GM12878 (cell line): ENCODE measurements around the gene LAMC3. TPM values are rescaled to one million over a fixed set of nuclear protein-coding genes. Genes with fewer than 3 reads are reported as not detected.

Source experiments
- ATAC-seq: fragments of 200-7000 bp; cut with Tn5 transposase; 3 replicates; pipeline ENCODE4 v1.9.1; 2020; ENCODE audit warnings: mild to moderate bottlenecking, moderate library complexity
- BruUV-seq: library from RNA; stranded (reverse); fragments of 400-500 nt; replicated peaks from 2 replicates; lab custom pipeline; 2021; lab: Mats Ljungman, UMichigan
- CTCF ChIA-PET: fragments of 300-600 bp; sonication (Branson Sonifier 250); formaldehyde crosslinking; extraction: SDS; loops from one replicate; lab custom pipeline; 2021; ENCODE audit warnings: inconsistent platforms; lab: Yijun Ruan, JAX
- POLR2A ChIA-PET: fragments of 350-600 bp; formaldehyde crosslinking; extraction: SDS; loops from one replicate; lab custom pipeline; 2021; ENCODE audit warnings: inconsistent platforms; lab: Charles Lee
- RAD21 ChIA-PET: fragments of 300-600 bp; sonication (Branson Sonifier 250); formaldehyde crosslinking; loops from one replicate; lab custom pipeline; 2023; ENCODE audit warnings: antibody characterized with exemption; ENCODE audit not compliant: unreplicated experiment; lab: Charles Lee
- SMC1A ChIA-PET: fragments of 300-600 bp; sonication (Branson Sonifier 250); formaldehyde crosslinking; loops from one replicate; lab custom pipeline; 2023; ENCODE audit not compliant: unreplicated experiment, uncharacterized antibody; lab: Charles Lee
- DNase-seq: peaks from one replicate; pipeline ENCODE4 v3.0.0-alpha.2; 2011; ENCODE audit warnings: low read depth, low spot score
- FAIRE-seq: peaks from 3 replicates; lab custom pipeline; 2011; peaks lifted over from hg19 to GRCh38; lab: Jason Lieb, UNC
- H2AFZ ChIP-seq: 2 replicates; pipeline ENCODE4 v1.6.0; 2011; ENCODE audit warnings: low read depth, low read length, control low read depth; ENCODE audit not compliant: control insufficient read depth
- H3K27ac ChIP-seq: 2 replicates; pipeline ENCODE4 v1.5.1; 2011; ENCODE audit warnings: control low read depth; ENCODE audit not compliant: control insufficient read depth, insufficient read depth
- H3K27me3 ChIP-seq, 2 experiments: replicated peaks in 1 of 2; 2 replicates each; pipeline versions ENCODE4 v1.6.0 to v1.6.1; 2011; ENCODE audit warnings: low read length in 1 of 2; ENCODE audit not compliant: control insufficient read depth in 2 of 2, insufficient read depth in 2 of 2
- H3K36me3 ChIP-seq, 2 experiments: 2 replicates each; pipeline ENCODE4 v1.5.1; 2011; ENCODE audit warnings: low read length in 1 of 2; ENCODE audit not compliant: control insufficient read depth in 2 of 2, insufficient read depth in 2 of 2
- H3K4me1 ChIP-seq: 2 replicates; pipeline ENCODE4 v1.6.1; 2011; ENCODE audit warnings: mild to moderate bottlenecking, low read length, moderate library complexity, mixed read lengths; ENCODE audit not compliant: control insufficient read depth, insufficient read depth
- H3K4me2 ChIP-seq: 2 replicates; pipeline ENCODE4 v1.6.0; 2011; ENCODE audit warnings: control low read depth; ENCODE audit not compliant: control insufficient read depth, insufficient read depth
- H3K4me3 ChIP-seq: fragments of 200-600 bp; sonication (generic); 2 replicates; pipeline ENCODE4 v1.5.1; 2016
- H3K79me2 ChIP-seq: 2 replicates; pipeline ENCODE4 v1.6.0; 2011; ENCODE audit warnings: low read length; ENCODE audit not compliant: control insufficient read depth, insufficient read depth
- H3K9ac ChIP-seq: 2 replicates; pipeline ENCODE4 v1.8.0; 2011; ENCODE audit warnings: low read length, control low read depth, mixed read lengths; ENCODE audit not compliant: control insufficient read depth, insufficient read depth
- H3K9me3 ChIP-seq: replicated peaks from 3 replicates; pipeline ENCODE4 v1.5.1; 2011; ENCODE audit warnings: mild to moderate bottlenecking, low read length; ENCODE audit not compliant: control insufficient read depth, insufficient read depth
- H4K20me1 ChIP-seq: 2 replicates; pipeline ENCODE4 v1.6.0; 2011; ENCODE audit not compliant: control insufficient read depth, insufficient read depth
- BMI1 ChIP-seq: fragments of 450-650 bp; IDR thresholded peaks from 2 replicates; pipeline ENCODE4 v1.6.1; 2016; ENCODE audit warnings: mild to moderate bottlenecking, moderate library complexity, borderline replicate concordance
- EED ChIP-seq: sonication (generic); IDR thresholded peaks from 2 replicates; pipeline ENCODE4 v1.6.1; 2016; ENCODE audit warnings: antibody characterized with exemption, low read depth
- ETV6 ChIP-seq, 2 experiments: fragments of 450-650 bp in 1 of 2; IDR thresholded peaks in 1 of 2; conservative IDR thresholded peaks in 1 of 2; 2 replicates each; pipeline ENCODE4 v1.6.1; 2014; ENCODE audit warnings: antibody characterized with exemption in 1 of 2, borderline replicate concordance in 1 of 2, low read depth in 1 of 2, mild to moderate bottlenecking in 1 of 2, moderate library complexity in 1 of 2
- MAX ChIP-seq: IDR thresholded peaks from 2 replicates; pipeline ENCODE4 v1.6.1; 2012; ENCODE audit warnings: low read depth, low read length, improper control_type of control experiment
- MTA2 ChIP-seq: fragments of 450-650 bp; IDR thresholded peaks from 2 replicates; pipeline ENCODE4 v1.6.1; 2016; ENCODE audit warnings: low read depth, mild to moderate bottlenecking, moderate library complexity
- NRF1 ChIP-seq: conservative IDR thresholded peaks from 2 replicates; pipeline ENCODE4 v1.6.1; 2011; ENCODE audit warnings: mild to moderate bottlenecking, low read depth, low read length, improper control_type of control experiment
- PKNOX1 ChIP-seq: fragments of 450-650 bp; IDR thresholded peaks from 2 replicates; pipeline ENCODE4 v1.6.1; 2016; ENCODE audit warnings: mild to moderate bottlenecking
- RB1 ChIP-seq: fragments of 450-650 bp; formaldehyde crosslinking; IDR thresholded peaks from 2 replicates; pipeline ENCODE4 v1.6.1; 2017; ENCODE audit warnings: mild to moderate bottlenecking, borderline replicate concordance
- SMAD1 ChIP-seq: fragments of 450-650 bp; IDR thresholded peaks from 2 replicates; pipeline ENCODE4 v1.6.1; 2018; ENCODE audit warnings: mild to moderate bottlenecking, low read depth; ENCODE audit not compliant: partially characterized antibody
- TCF3 ChIP-seq: IDR thresholded peaks from 2 replicates; pipeline ENCODE4 v1.6.1; 2012; ENCODE audit warnings: low read depth, mild to moderate bottlenecking, low read length, borderline replicate concordance; ENCODE audit not compliant: insufficient read depth
- ZNF384 ChIP-seq: IDR thresholded peaks from 2 replicates; pipeline ENCODE4 v1.6.1; 2012; ENCODE audit warnings: low read depth, mild to moderate bottlenecking, low read length, improper control_type of control experiment, borderline replicate concordance
- ZNF687 ChIP-seq: fragments of 450-650 bp; IDR thresholded peaks from 2 replicates; pipeline ENCODE4 v1.6.1; 2017; ENCODE audit warnings: mild to moderate bottlenecking, moderate library complexity
- ZSCAN29 ChIP-seq: fragments of 450-650 bp; IDR thresholded peaks from 2 replicates; pipeline ENCODE4 v1.6.1; 2017; ENCODE audit warnings: mild to moderate bottlenecking, moderate library complexity
- WGBS: methylation state at CpG from one replicate; pipeline ENCODE4 v1.1.6; 2016; ENCODE audit warnings: low lambda C conversion rate; ENCODE audit not compliant: insufficient replicate concordance, insufficient coverage; ENCODE audit errors: missing lambda C conversion rate; 5-methylcytosine and 5-hydroxymethylcytosine counted together
- in situ Hi-C: fragments of 300-500 bp; cut with MboI; formaldehyde crosslinking; loops from 9 replicates; pipeline ENCODE4 v1.14.3; 2018; ENCODE audit warnings: mixed read lengths
- intact Hi-C: fragments of 100-400 bp; cut with micrococcal nuclease; formaldehyde crosslinking; loops from one replicate; pipeline ENCODE4 v1.14.2; 2022; ENCODE audit not compliant: unreplicated experiment
- polyA plus RNA-seq, 11 experiments: library from polyadenylated mRNA; depleted of rRNA in 4 of 11; unstranded in 6 of 11; stranded (reverse) in 5 of 11; fragments of >200 nt; fragmentation: Nextera tagmentation in 4 of 11; fragmentation: Illumina TruSeq in 1 of 11; extraction: Ambion mirVana in 4 of 11; extraction: Trizol in 1 of 11; gene quantifications; 1 replicate in 1 of 11; 2 replicates in 10 of 11; pipeline versions ENCODE4 v1.2.1 to v1.2.3, GENCODE V29; 2011 to 2016; ENCODE audit warnings: inconsistent platforms in 2 of 11, missing spikeins in 2 of 11, low read depth in 1 of 11
- total RNA-seq, 4 experiments: library from RNA; depleted of rRNA in 3 of 4; stranded (reverse); fragments of >200 nt in 3 of 4; fragmentation: Illumina TruSeq in 1 of 4; extraction: Trizol in 1 of 4; gene quantifications; 2 replicates each; pipeline versions ENCODE4 v1.2.1 to v1.2.3, GENCODE V29; 2013 to 2021

Gene LAMC3
- total and polyA plus RNA-seq, 10 of the 15 experiments (the other 5 are each of a cell fraction or from before 2014, with no cell fraction given), result under 0.01 to 0.08 TPM; not detected in 8

GRCh38 chr9:131020862-131021261 lies 11.9 kb downstream of the LAMC3 start:
- TF ChIP-seq ZNF687, result no peak
- Histone ChIP-seq H2AFZ (no peak overlapping the region), H4K20me1 (no peaks in the 10 kb centered on the region), H3K36me3 (no peaks in the 10 kb centered on the region), H3K4me2 (no peak overlapping the region), H3K4me3 (no peak overlapping the region), H3K27me3 (peaks cover 0 to 2% of the 10 kb centered on the region in 2 experiments; a peak in 1 of 4 replicates), H3K9me3 (no peaks in the 10 kb centered on the region), H3K9ac (no peak overlapping the region), H3K79me2 (no peaks in the 10 kb centered on the region), H3K27ac (no peak overlapping the region), H3K4me1 (no peaks in the 10 kb centered on the region)
- WGBS, result 40% methylated on average over 7 of the region's 7 CpGs
- FAIRE-seq (no peak), ATAC-seq (no peak), DNase-seq (no peak)
- BruUV-seq, result no TSS peak
- intact Hi-C loops, result no loop called here
- in situ Hi-C loops, result no loop called here
- ChIA-PET POLR2A (no interaction called here), SMC1A (no interaction called here), RAD21 (no interaction called here), CTCF (interaction anchor here (1.0 kb wide), 1 partner anchor 22 kb away, joined by 3 read pairs; no protein-coding TSS in a partner anchor)

GRCh38 chr9:131021785-131022184 lies 12.8 kb downstream of the LAMC3 start:
- ATAC-seq (no peak), FAIRE-seq (no peak), DNase-seq (no peak)
- no TSS peak for BruUV-seq
- in situ Hi-C loops, result no loop called here
- H3K27ac ChIP-seq, result no peak overlapping the region
- intact Hi-C loops, result no loop called here
- no peak overlapping the region for H2AFZ ChIP-seq
- no peaks in the 10 kb centered on the region for H3K79me2 ChIP-seq
- H3K4me1 ChIP-seq, result no peaks in the 10 kb centered on the region
- ChIA-PET RAD21 (no interaction called here), SMC1A (no interaction called here), POLR2A (no interaction called here), CTCF (no interaction called here)
- 36% methylated on average over 7 of the region's 7 CpGs for WGBS
- H3K27me3 ChIP-seq, result peaks cover 0 to 2% of the 10 kb centered on the region in 2 experiments; a peak in 1 of 4 replicates
- no peaks in the 10 kb centered on the region for H3K36me3 ChIP-seq
- no peaks in the 10 kb centered on the region for H4K20me1 ChIP-seq
- no peak overlapping the region for H3K4me2 ChIP-seq
- H3K9me3 ChIP-seq, result no peaks in the 10 kb centered on the region
- H3K9ac ChIP-seq, result no peak overlapping the region
- no peak overlapping the region for H3K4me3 ChIP-seq
- TF ChIP-seq MTA2 (no peak), TCF3 (no peak), ETV6 (conservative IDR thresholded peaks at IDR 0.05 in 1 of 2, IDR thresholded peaks at IDR 0.05 in 1 of 2; ENCODE audit: borderline replicate concordance in 1 of 2, low read depth in 1 of 2) (no peak), MAX (no peak), ZNF384 (no peak), NRF1 (no peak), SMAD1 (no peak), PKNOX1 (no peak), ZSCAN29 (no peak), RB1 (no peak), EED (no peak), BMI1 (no peak)
